Subcutaneous adipose tissue (tissue), 4 donors: ENCODE data around the gene SIVA1. TPM values are rescaled to one million over a fixed set of nuclear protein-coding genes. Genes with fewer than 3 reads are reported as not detected.

Experiments used
- total RNA-seq, 4 donors: library from RNA; depleted of rRNA; stranded (reverse); fragments of >200 nt; gene quantifications; one replicate each; pipeline ENCODE4 v1.1.0, GENCODE V29; 2016
- TF ChIP-seq, protein P1 (sequence below): fragments of 450-650 bp; IDR thresholded peaks from one replicate; pipeline ENCODE4 v1.5.1; 2016; ENCODE audit warnings: low read depth, mild to moderate bottlenecking, control low read depth, antibody characterized with exemption, moderate library complexity

The SIVA1 gene
- total RNA-seq, 4 donors from 2014 or later, result 65.4 to 232 (median 169) TPM

DNA sequence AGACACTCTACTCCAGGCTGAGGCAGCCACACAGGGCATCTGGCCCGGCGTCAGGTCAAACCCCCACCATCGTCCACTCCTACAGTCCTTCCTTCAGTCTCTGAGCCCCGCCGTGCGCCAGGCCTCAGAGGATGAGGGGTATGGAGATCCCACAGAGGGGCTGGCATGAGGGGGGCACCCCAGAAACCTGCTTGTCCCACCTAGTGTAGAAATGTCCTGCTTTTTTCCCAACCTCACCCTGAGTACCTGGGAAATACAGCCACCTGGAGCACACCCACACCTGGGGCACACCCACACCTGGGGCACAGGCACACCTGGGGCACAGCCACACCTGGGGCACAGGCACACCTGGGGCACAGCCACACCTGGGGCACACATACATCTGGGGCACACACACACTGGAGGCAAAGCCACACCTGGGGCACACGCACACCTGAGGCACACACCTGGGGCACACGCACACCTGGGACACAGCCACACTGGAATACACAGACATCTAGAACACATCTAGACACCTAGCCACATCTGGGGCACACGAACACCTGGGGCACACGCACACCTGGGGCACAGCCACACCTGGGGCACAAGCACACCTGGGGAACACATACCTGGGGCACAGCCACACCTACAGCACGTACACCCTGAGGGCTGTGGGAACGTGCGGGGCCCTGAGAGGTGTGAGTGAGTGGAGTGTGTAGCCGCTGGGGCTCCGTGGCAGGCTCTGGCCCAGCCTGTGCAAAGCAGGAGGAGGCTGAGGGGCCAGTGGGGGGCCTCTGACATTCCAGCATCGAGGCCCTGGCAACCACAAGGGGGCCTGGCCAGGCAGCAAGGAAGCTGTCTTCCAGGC, 24.2 kb downstream of the SIVA1 start:
- TF ChIP-seq, protein P1, sequence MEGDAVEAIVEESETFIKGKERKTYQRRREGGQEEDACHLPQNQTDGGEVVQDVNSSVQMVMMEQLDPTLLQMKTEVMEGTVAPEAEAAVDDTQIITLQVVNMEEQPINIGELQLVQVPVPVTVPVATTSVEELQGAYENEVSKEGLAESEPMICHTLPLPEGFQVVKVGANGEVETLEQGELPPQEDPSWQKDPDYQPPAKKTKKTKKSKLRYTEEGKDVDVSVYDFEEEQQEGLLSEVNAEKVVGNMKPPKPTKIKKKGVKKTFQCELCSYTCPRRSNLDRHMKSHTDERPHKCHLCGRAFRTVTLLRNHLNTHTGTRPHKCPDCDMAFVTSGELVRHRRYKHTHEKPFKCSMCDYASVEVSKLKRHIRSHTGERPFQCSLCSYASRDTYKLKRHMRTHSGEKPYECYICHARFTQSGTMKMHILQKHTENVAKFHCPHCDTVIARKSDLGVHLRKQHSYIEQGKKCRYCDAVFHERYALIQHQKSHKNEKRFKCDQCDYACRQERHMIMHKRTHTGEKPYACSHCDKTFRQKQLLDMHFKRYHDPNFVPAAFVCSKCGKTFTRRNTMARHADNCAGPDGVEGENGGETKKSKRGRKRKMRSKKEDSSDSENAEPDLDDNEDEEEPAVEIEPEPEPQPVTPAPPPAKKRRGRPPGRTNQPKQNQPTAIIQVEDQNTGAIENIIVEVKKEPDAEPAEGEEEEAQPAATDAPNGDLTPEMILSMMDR, result no peak

DNA sequence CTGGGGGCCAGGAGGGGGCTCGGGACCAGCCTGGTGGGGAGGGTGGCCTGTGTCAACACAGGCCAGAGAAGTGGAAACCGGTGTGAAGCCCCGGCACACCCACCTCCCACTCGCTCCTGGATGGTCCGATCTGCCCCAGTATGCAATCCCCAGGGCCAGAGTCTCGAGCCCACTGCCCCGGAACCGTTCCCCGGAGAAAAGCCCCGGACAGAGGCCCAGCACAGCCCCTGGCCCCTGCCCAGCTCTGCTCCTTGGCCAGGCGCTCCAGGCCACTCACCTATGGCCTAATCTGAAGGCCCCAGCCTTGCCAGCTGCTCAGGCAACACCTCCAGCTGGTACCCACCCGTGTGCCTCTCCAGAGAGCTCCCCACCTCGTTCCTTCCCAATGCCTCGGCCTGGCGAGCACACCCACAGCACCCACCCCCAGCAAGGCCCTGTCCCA, 24.9 kb downstream of the SIVA1 start:
- TF ChIP-seq, protein P1, result no peak

DNA sequence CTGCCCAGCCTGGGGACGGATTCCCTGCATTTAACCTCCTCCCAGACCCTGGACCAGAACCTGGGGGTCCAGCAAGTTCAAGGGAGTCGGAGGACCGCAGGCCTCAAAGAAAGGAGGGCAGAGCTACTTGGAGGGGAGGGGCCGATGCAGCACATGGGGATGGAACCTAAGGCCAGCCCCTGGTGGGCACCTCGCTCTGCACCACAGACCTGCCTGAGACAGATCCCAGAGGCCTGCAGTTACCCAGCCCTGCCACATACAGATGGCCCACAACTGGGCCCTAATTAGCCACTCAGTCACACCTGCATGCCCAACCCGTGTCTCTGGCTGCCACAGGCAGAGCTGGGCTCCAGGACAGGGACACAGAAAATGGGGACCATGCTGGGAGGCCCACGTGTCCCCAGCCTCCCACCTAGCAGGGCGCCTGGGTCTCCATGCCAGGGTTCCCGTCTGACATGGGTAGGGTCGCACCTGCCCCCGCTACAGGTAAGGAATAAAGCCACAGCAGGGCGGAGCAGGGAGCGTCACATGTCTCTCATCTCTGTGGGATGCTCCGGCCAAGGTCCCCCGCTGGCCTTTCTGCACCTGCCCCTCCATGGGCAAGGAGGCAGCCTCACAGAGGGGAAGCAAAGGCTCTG, 25.9 kb downstream of the SIVA1 start:
- TF ChIP-seq, protein P1, result no peak

DNA sequence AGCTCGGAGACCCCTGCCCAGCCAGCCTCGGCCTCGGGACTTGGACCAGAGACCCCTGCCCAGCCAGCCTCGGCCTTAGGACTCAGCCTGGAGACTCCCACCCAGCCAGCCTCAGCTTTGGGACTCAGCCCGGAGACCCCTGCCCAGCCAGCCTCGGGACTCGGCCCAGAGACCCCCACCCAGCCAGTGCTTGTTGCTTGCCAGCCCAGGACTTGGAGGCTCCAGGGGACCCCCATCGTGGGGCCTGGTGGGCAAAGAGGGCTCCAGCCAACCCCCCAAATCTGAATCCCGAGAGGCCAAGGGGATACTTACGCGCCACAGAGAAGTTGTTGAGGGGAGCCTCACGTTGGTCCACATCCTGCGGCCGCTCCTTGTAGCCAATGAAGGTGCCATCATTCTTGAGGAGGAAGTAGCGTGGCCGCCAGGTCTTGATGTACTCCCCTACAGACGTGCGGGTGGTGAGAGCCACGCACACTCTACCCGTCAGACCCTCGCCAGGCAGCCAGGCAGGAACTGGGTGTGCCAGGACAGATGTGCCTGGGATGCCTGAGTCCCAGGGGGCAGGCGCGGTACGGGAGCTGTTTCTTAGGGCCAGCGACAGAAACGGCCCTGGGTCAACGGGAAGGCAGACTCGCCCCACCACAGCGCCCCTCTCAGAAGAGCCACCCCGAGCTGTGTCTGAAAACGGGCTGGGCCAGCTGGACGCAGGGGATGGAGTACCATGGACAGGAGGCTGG, 27.0 kb downstream of the SIVA1 start:
- TF ChIP-seq, protein P1, result no peak

DNA sequence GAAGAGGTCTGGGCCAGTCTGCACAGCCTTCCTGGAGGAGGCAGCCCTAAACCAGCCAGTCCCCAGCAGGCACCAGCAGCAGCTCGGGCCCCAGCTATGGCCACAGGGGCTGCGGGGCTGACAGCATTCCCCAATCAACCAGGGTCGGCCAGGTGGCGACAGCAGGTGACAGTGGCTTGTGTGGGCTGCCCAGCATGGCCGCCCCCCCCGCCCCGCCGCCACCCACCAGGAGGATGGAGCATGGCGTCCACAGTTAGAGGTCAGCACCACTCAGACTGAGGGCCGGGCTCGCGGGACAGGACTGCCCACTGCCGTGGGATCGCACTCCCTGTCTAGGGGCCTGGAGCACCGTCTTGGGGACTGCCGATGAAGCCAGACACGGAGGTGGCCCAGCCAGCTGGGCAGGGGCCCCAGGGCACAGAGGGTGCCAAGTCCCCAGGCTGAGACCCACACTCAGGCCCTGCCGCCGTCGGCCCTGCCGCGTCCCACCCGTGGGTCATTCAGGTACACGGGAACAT, 27.6 kb downstream of the SIVA1 start:
- TF ChIP-seq, protein P1, result no peak

DNA sequence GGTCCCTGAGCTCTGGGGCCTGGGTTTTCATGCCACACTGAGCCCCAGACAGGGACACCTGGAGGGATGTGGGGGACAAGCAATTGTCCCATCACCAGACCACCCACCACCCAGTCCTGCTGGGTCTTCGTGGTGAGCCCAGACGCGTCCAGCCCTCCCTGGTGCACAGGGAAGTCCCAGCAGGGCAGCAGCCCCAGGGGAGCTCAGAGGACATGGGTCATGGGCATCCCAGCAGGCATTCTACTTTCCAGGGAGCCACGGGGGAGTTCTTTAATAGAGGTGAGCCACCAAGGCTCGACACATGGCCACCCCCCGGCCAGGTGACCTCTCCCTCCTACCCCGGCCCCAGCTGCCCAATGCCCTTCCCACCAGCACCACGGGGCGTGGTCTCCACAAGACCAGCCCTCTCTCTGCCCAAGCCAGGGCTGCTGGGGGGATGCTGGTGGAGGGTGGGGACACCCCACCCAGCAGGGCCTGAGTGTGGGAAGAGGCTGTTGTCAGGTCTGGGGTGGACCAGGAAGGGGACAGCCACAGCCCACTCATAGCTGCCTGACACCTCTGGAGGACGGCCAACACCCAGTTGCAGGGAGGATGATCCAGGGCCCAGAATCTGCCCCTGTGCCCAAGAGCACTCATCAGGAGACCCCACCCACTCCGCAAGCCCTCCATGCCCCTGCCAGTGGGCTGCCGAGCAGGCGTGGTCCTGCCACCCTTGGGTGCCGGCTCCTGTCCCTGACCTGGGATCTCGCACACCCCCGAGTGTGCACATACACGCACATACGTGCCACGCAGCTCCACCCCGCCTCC, 28.5 kb downstream of the SIVA1 start:
- TF ChIP-seq, protein P1, result no peak
